OCI-LY3 (cell line): Measurements from ENCODE around the gene PDZRN3.

ENCODE experiments used
- H2AFZ ChIP-seq: fragments of 200-600, 300-600 bp; shearing (Covaris generic); 2 replicates; pipeline ENCODE4 v1.6.0; 2014; ENCODE audit warnings: antibody characterized with exemption, low read depth, low read length
- H3K27ac ChIP-seq: fragments of 200-600, 300-600 bp; sonication (generic); 2 replicates; pipeline ENCODE4 v1.5.1; 2014; ENCODE audit warnings: mild to moderate bottlenecking, low read length, moderate library complexity, mixed read lengths
- H3K27me3 ChIP-seq: fragments of 200-600, 300-600 bp; sonication (generic); 2 replicates; pipeline ENCODE4 v1.6.1; 2014; ENCODE audit warnings: low read depth, low read length, mixed read lengths
- H3K36me3 ChIP-seq: fragments of 200-600, 300-600 bp; sonication (generic); replicated peaks from 2 replicates; pipeline ENCODE3; 2014; ENCODE audit warnings: low read depth, low read length, mixed read lengths
- H3K4me1 ChIP-seq: fragments of 300-600, 200-600 bp; sonication (generic); 2 replicates; pipeline ENCODE4 v1.6.1; 2014; ENCODE audit warnings: low read length, mixed read lengths
- H3K4me2 ChIP-seq: fragments of 200-600, 300-600 bp; sonication (generic); 2 replicates; pipeline ENCODE4 v1.6.1; 2014; ENCODE audit warnings: low read length, mixed read lengths
- H3K4me3 ChIP-seq: fragments of 300-600, 200-600 bp; sonication (generic); 2 replicates; pipeline ENCODE4 v1.5.1; 2014; ENCODE audit warnings: antibody characterized with exemption, mild to moderate bottlenecking, low read length, moderate library complexity
- H3K79me2 ChIP-seq: fragments of 300-600, 200-600 bp; shearing (Covaris generic); 2 replicates; pipeline ENCODE4 v1.6.1; 2014; ENCODE audit warnings: mild to moderate bottlenecking, low read length, mixed read lengths
- H3K9ac ChIP-seq: fragments of 300-600, 200-600 bp; shearing (Covaris generic); 2 replicates; pipeline ENCODE4 v1.6.0; 2014; ENCODE audit warnings: mild to moderate bottlenecking, low read length, moderate library complexity
- H3K9me3 ChIP-seq: fragments of 200-600, 300-600 bp; shearing (Covaris generic); 2 replicates; pipeline ENCODE4 v1.6.1; 2014; ENCODE audit warnings: low read length, mixed read lengths; ENCODE audit not compliant: insufficient read depth
- H4K20me1 ChIP-seq: fragments of 200-600, 300-600 bp; sonication (generic); 2 replicates; pipeline ENCODE4 v1.6.1; 2016; ENCODE audit warnings: low read length, mixed read lengths; ENCODE audit not compliant: insufficient read depth
- EZH2phosphoT487 ChIP-seq: fragments of 200-600 bp; shearing (Covaris generic); IDR thresholded peaks from 2 replicates; pipeline ENCODE4 v1.6.1; 2018; ENCODE audit warnings: antibody characterized with exemption, mixed run types, low read depth
- TF ChIP-seq, protein P1 (sequence below): fragments of 200-600, 300-600 bp; sonication (generic); IDR thresholded peaks from 2 replicates; pipeline ENCODE4 v1.5.1; 2014; ENCODE audit warnings: antibody characterized with exemption, low read length, low read depth

Gene PDZRN3

DNA sequence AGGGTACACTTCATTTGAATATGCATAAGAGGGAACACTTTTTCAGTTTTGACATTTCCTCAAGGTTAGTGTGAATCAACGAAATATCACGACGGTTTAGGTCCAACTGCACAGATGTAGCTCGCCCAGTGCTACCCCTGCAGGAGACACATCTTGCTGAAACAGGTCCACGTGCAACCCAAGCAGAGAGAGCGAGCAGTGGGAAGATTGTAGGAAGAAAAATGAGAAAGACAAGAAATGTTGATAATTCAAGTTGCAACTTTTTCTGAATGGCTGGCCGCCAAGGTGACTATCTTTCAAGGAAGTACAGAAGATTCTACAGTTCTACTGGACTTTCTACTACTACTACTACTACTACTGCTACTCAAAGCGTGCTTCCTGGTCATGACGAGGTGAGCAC is 231.7 kb downstream of the PDZRN3 start:
- no peaks in the 10 kb centered on the region for H3K9me3 ChIP-seq
- H3K36me3 ChIP-seq, result no peaks in the 10 kb centered on the region
- TF ChIP-seq EZH2phosphoT487, result no peak
- TF ChIP-seq, protein P1, sequence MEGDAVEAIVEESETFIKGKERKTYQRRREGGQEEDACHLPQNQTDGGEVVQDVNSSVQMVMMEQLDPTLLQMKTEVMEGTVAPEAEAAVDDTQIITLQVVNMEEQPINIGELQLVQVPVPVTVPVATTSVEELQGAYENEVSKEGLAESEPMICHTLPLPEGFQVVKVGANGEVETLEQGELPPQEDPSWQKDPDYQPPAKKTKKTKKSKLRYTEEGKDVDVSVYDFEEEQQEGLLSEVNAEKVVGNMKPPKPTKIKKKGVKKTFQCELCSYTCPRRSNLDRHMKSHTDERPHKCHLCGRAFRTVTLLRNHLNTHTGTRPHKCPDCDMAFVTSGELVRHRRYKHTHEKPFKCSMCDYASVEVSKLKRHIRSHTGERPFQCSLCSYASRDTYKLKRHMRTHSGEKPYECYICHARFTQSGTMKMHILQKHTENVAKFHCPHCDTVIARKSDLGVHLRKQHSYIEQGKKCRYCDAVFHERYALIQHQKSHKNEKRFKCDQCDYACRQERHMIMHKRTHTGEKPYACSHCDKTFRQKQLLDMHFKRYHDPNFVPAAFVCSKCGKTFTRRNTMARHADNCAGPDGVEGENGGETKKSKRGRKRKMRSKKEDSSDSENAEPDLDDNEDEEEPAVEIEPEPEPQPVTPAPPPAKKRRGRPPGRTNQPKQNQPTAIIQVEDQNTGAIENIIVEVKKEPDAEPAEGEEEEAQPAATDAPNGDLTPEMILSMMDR, result no peak
- H3K27me3 ChIP-seq, result peaks cover 17% of the 10 kb centered on the region
- no peak overlapping the region for H3K4me3 ChIP-seq
- H3K4me2 ChIP-seq, result no peak overlapping the region
- H4K20me1 ChIP-seq, result no peaks in the 10 kb centered on the region
- no peak overlapping the region for H2AFZ ChIP-seq
- H3K4me1 ChIP-seq, result no peaks in the 10 kb centered on the region
- no peaks in the 10 kb centered on the region for H3K79me2 ChIP-seq
- no peak overlapping the region for H3K9ac ChIP-seq
- no peak overlapping the region for H3K27ac ChIP-seq

DNA sequence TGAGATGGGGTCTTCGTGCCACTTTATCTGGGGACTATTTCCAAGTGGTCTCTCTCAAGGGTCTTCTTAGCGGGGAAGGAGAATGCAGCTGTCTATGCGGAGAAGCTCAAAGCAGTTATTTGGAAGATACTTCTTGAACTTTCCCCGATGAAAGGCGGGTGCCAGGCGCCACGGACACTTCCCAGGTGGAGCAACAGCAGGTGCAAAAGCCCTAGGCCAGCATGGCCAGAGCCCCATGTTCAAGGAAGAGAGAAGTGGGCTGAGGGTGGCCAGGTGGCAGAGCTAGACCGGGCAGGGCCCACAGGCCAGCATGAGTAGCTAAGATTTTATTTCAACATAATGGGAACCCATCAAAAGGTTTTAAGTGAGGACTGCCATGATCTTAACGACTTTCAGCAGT is 232.8 kb downstream of the PDZRN3 start:
- Histone ChIP-seq H3K4me2 (no peak overlapping the region), H3K9me3 (no peaks in the 10 kb centered on the region), H3K9ac (no peak overlapping the region), H3K36me3 (no peaks in the 10 kb centered on the region), H3K27me3 (peaks cover 17% of the 10 kb centered on the region), H3K4me3 (no peak overlapping the region), H3K79me2 (no peaks in the 10 kb centered on the region), H3K27ac (no peak overlapping the region), H3K4me1 (no peaks in the 10 kb centered on the region), H4K20me1 (no peaks in the 10 kb centered on the region), H2AFZ (no peak overlapping the region)
- TF ChIP-seq, protein P1, result no peak
- TF ChIP-seq EZH2phosphoT487, result no peak

DNA sequence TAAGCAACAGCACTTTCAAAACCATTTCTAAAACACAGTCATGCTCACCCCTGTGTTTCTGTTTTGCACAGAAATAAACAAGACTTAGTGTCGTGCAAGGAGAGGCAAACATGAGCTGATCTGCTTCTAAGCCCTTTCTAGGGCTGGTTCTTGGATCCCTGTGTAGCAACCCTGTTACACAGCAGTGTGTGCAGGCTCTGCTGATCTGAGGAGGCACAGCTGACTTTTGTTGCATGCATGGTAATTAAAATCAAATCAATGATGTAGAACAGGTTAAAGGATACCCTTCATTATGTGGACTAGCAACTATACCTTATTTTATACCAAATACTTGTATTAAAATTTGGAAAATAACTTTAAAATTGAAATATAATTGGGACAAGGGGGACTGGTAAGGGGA is 234.8 kb downstream of the PDZRN3 start:
- Histone ChIP-seq H3K79me2 (no peaks in the 10 kb centered on the region), H3K4me1 (no peaks in the 10 kb centered on the region), H3K4me3 (no peak overlapping the region), H3K9me3 (no peaks in the 10 kb centered on the region), H3K9ac (no peak overlapping the region), H3K27me3 (peaks cover 11% of the 10 kb centered on the region), H3K36me3 (no peaks in the 10 kb centered on the region), H3K27ac (no peak overlapping the region), H3K4me2 (no peak overlapping the region), H4K20me1 (no peaks in the 10 kb centered on the region), H2AFZ (no peak overlapping the region)
- no peak for TF ChIP-seq EZH2phosphoT487
- TF ChIP-seq, protein P1, result no peak

DNA sequence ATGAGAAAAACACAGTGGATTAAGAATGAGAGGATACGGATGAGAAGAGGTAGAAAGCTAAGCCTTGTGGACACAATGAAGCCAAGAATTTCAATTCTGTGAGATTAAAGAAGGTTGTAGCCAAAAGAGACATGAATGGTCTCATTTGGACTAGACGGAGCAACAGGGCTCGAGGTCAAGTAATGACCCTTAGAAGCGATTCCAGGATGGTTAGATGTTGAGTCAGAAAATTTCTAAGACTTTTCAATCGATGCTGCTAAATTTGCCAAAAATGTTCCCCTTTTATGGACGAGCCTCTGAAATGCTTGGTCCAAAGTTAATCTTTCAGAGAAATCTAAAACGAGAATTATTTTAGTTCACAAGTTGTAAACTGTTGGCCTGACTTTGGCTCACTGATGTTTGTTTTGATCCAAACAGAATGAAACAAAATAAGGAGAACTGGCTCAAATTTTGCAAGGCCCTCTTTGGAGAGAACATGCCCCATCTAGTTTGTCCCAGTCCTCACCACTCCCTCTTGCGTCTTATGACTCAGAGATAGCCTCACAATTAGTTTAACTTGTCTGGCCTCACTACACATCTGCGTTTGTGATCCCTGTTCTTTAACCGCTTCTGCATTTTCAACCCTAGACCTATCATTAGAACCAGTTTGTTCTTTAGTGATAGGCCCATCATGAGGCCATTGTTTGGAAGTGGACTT is 235.5 kb downstream of the PDZRN3 start:
- Histone ChIP-seq H3K27me3 (0 out of 2 replicates have a peak, but pooled peaks cover 4% of the 10 kb centered on the region), H2AFZ (no peak overlapping the region)

More for the DNA sequence above, 235.5 kb downstream of the PDZRN3 start:
- Histone ChIP-seq H3K27ac (no peak overlapping the region), H3K9me3 (no peaks in the 10 kb centered on the region), H3K4me3 (no peak overlapping the region), H3K4me1 (no peaks in the 10 kb centered on the region), H3K36me3 (no peaks in the 10 kb centered on the region), H3K79me2 (no peaks in the 10 kb centered on the region), H3K4me2 (no peak overlapping the region), H3K9ac (no peak overlapping the region), H4K20me1 (no peaks in the 10 kb centered on the region)
- TF ChIP-seq, protein P1, result no peak
- TF ChIP-seq EZH2phosphoT487, result no peak
